Activated naive CD4-positive, alpha-beta T cell treated with Interleukin-2 at 50 U/mL for 16 hours (primary cell): ENCODE data around the gene UBE3A.

Experiments used
- DNase-seq: peaks from one replicate; pipeline ENCODE4 v3.0.0-alpha.2; 2020

The UBE3A gene

DNA sequence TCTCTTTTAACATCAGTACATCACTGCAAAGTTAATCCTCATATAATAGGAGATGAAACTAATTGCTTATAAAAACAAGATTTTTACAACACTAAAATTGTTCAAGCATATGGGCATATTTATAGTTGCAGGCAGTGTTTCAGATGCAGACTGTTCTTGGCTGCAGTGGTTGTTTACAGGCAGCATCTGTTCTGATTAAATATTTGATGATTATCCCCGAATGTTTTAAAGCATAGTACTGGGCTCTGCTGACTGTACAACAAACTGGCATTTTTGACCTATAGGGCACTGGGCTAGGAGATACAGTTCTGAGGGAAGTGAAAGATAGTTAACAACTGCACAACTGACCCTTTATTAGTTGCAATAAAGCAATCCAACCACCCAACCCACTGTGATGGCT is 113.6 kb downstream of the UBE3A start:
- DNase-seq = no peak

- no peak for DNase-seq
Measured at GRCh38 chr15:25323420-25323819, 115.4 kb downstream of the UBE3A start.

DNA sequence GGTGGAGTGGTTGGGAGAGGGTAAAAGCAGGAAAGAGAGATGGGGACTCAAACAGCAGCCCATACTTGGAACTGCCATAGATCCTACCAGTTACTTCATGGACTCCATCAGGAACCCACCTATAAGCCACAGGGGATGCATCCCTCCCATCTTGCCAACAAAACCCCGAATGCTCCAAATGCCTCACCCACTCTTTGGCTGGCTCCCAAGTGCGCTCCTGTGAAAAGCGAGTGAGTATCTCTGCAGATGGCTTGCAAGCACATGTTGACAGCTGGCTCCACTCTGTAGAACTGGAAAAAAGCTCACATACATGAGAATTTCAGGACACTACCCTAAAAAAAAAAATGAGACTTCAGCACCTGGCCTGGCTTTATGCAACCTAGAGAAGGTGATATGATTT is 151.0 kb downstream of the UBE3A start:
- no peak for DNase-seq
